Osteocyte (in vitro differentiated cells): ENCODE measurements around the gene AP3S2. TPM values are rescaled to one million over a fixed set of nuclear protein-coding genes. Genes with fewer than 3 reads are reported as not detected.
"Not testable (repeated sequence)": the region's sequence is repeated elsewhere in the genome, so short reads cannot be mapped to it uniquely, and the experiment has no call there.

Source experiments
- DNase-seq: peaks from one replicate; pipeline ENCODE4 v3.0.0; 2021; ENCODE audit warnings: mixed read lengths; ENCODE audit not compliant: unreplicated experiment; ENCODE audit errors: extremely low spot score
- H3K27ac Mint-ChIP-seq: one replicate; pipeline ENCODE4 v1.8.0; 2021; ENCODE audit warnings: mild to moderate bottlenecking, mixed read lengths; ENCODE audit not compliant: unreplicated experiment
- H3K27me3 Mint-ChIP-seq: one replicate; pipeline ENCODE4 v1.8.0; 2021; ENCODE audit warnings: mixed read lengths; ENCODE audit not compliant: unreplicated experiment
- H3K36me3 Mint-ChIP-seq: one replicate; pipeline ENCODE4 v1.8.0; 2021; ENCODE audit warnings: mixed read lengths; ENCODE audit not compliant: unreplicated experiment
- H3K4me1 Mint-ChIP-seq: one replicate; pipeline ENCODE4 v1.8.0; 2021; ENCODE audit warnings: mixed read lengths; ENCODE audit not compliant: unreplicated experiment
- H3K4me3 Mint-ChIP-seq: one replicate; pipeline ENCODE4 v1.8.0; 2021; ENCODE audit warnings: mild to moderate bottlenecking, moderate library complexity, mixed read lengths; ENCODE audit not compliant: unreplicated experiment
- H3K9me3 Mint-ChIP-seq: one replicate; pipeline ENCODE4 v1.8.0; 2021; ENCODE audit warnings: mixed read lengths; ENCODE audit not compliant: unreplicated experiment
- CTCF ChIP-seq: fragments of 200-600 bp; sonication (generic); IDR thresholded peaks from 2 replicates; pipeline ENCODE4 v1.5.0; 2021; ENCODE audit warnings: antibody characterized with exemption, mild to moderate bottlenecking, moderate library complexity
- total RNA-seq: library from RNA; stranded (reverse); gene quantifications from 2 replicates; pipeline ENCODE4 v1.2.1, GENCODE V29; 2021

The AP3S2 gene
- total RNA-seq, 1 donor from 2014 or later: 26.9 TPM

GRCh38 chr15:89875741-89876140 is 18.1 kb downstream of the AP3S2 start:
- peaks cover 4% of the 10 kb centered on the region for H3K4me1 Mint-ChIP-seq
- no peak overlapping the region for H3K27ac Mint-ChIP-seq
- H3K27me3 Mint-ChIP-seq: no peaks in the 10 kb centered on the region
- TF ChIP-seq CTCF: no peak
- no peak overlapping the region for H3K4me3 Mint-ChIP-seq
- H3K9me3 Mint-ChIP-seq: no peaks in the 10 kb centered on the region
- no peak for DNase-seq
- H3K36me3 Mint-ChIP-seq: peaks cover 24% of the 10 kb centered on the region

GRCh38 chr15:89874926-89875564 is 18.7 kb downstream of the AP3S2 start:
- TF ChIP-seq CTCF: peak; percentile 99
- H3K27ac Mint-ChIP-seq: no peak overlapping the region
- peak; percentile 92 for DNase-seq

GRCh38 chr15:89870688-89871288 is 23.0 kb downstream of the AP3S2 start:
- H3K27ac Mint-ChIP-seq: no peak overlapping the region
- H3K4me3 Mint-ChIP-seq: no peak overlapping the region
- no peaks in the 10 kb centered on the region for H3K9me3 Mint-ChIP-seq
- H3K4me1 Mint-ChIP-seq: peaks cover 4% of the 10 kb centered on the region
- peaks cover 20% of the 10 kb centered on the region for H3K36me3 Mint-ChIP-seq
- TF ChIP-seq CTCF: no peak
- no peak for DNase-seq
- H3K27me3 Mint-ChIP-seq: no peaks in the 10 kb centered on the region

More at GRCh38 chr15:89874926-89875564, 18.7 kb downstream of the AP3S2 start:
- no peaks in the 10 kb centered on the region for H3K27me3 Mint-ChIP-seq
- H3K9me3 Mint-ChIP-seq: no peaks in the 10 kb centered on the region
- H3K4me3 Mint-ChIP-seq: no peak overlapping the region
- peaks cover 24% of the 10 kb centered on the region for H3K36me3 Mint-ChIP-seq
- H3K4me1 Mint-ChIP-seq: peaks cover 4% of the 10 kb centered on the region

- DNase-seq: no peak
- Mint-ChIP-seq H3K4me1 (peaks cover 2% of the 10 kb centered on the region), H3K9me3 (no peaks in the 10 kb centered on the region), H3K27me3 (no peaks in the 10 kb centered on the region), H3K27ac (no peak overlapping the region), H3K36me3 (peaks cover 18% of the 10 kb centered on the region), H3K4me3 (no peak overlapping the region)
- no peak for TF ChIP-seq CTCF
Measured at GRCh38 chr15:89870006-89870405, 23.8 kb downstream of the AP3S2 start.

- H3K9me3 Mint-ChIP-seq, H3K4me3 Mint-ChIP-seq, H3K4me1 Mint-ChIP-seq, H3K27me3 Mint-ChIP-seq, DNase-seq, H3K27ac Mint-ChIP-seq: not testable (repeated sequence)
- peaks cover 18% of the 10 kb centered on the region for H3K36me3 Mint-ChIP-seq
Measured at GRCh38 chr15:89869490-89869889, 24.3 kb downstream of the AP3S2 start.
